Suprapubic skin (tissue), 4 donors: ENCODE data around the gene AGAP3. TPM values are rescaled to one million over a fixed set of nuclear protein-coding genes. Genes with fewer than 3 reads are reported as not detected.
A peak's percentile ranks its signal among the peaks of the same experiment; 100 is the strongest.

Experiments used
- DNase-seq, 2 donors: peaks; one replicate each; pipeline ENCODE4 v3.0.0-alpha.2; 2019; ENCODE audit warnings: low spot score in 2 of 2
- H3K27ac ChIP-seq: fragments of 200-600 bp; sonication (generic); one replicate; pipeline ENCODE4 v1.5.1; 2019
- H3K27me3 ChIP-seq: fragments of 200-600 bp; sonication (generic); one replicate; pipeline ENCODE4 v1.5.1; 2019
- H3K36me3 ChIP-seq: fragments of 200-600 bp; sonication (generic); one replicate; pipeline ENCODE4 v1.5.1; 2019
- H3K4me1 ChIP-seq: fragments of 200-600 bp; sonication (generic); one replicate; pipeline ENCODE4 v1.5.1; 2019
- H3K4me3 ChIP-seq: fragments of 200-600 bp; sonication (generic); one replicate; pipeline ENCODE4 v1.5.1; 2019; ENCODE audit warnings: mild to moderate bottlenecking
- H3K9me3 ChIP-seq: fragments of 200-600 bp; sonication (generic); one replicate; pipeline ENCODE4 v1.5.1; 2019
- CTCF ChIP-seq, 2 donors: fragments of 200-600 bp in 1 of 2; fragments of 450-650 bp in 1 of 2; sonication (generic) in 1 of 2; IDR thresholded peaks; one replicate each; pipeline ENCODE4 v1.5.1; 2016 to 2019; ENCODE audit warnings: antibody characterized with exemption in 2 of 2, mild to moderate bottlenecking in 1 of 2, moderate library complexity in 1 of 2
- EP300 ChIP-seq: sonication (generic); formaldehyde crosslinking; IDR thresholded peaks from one replicate; pipeline ENCODE4 v1.6.1; 2017; ENCODE audit warnings: antibody characterized with exemption
- POLR2A ChIP-seq, 2 donors: fragments of 450-650 bp; IDR thresholded peaks; one replicate each; pipeline ENCODE4 v1.6.1; 2017; ENCODE audit warnings: antibody characterized with exemption in 2 of 2, mild to moderate bottlenecking in 2 of 2, moderate library complexity in 2 of 2
- POLR2AphosphoS5 ChIP-seq, 3 donors: sonication (generic); formaldehyde crosslinking; IDR thresholded peaks; one replicate each; pipeline ENCODE4 v1.6.1; 2017; ENCODE audit warnings: antibody characterized with exemption in 3 of 3
- WGBS: methylation state at CpG from one replicate; pipeline ENCODE4 v1.1.5; 2018; 5-methylcytosine and 5-hydroxymethylcytosine counted together
- total RNA-seq, 4 donors: library from RNA; depleted of rRNA; stranded (reverse); fragments of >200 nt; gene quantifications; one replicate each; pipeline ENCODE4 v1.1.0, GENCODE V29; 2016

Gene AGAP3
- total RNA-seq, 4 donors from 2014 or later: 126 to 162 (median 134) TPM

GRCh38 chr7:151121380-151122170 is 35.3 kb downstream of the AGAP3 start:
- DNase-seq: no peak
- no peak overlapping the region for H3K4me3 ChIP-seq
- H3K9me3 ChIP-seq: no peaks in the 10 kb centered on the region
- 87% methylated on average over 30 of the region's 30 CpGs for WGBS
- H3K27ac ChIP-seq: no peak overlapping the region
- peaks cover 70% of the 10 kb centered on the region for H3K36me3 ChIP-seq
- H3K4me1 ChIP-seq: peaks cover 43% of the 10 kb centered on the region
- no peak for TF ChIP-seq POLR2AphosphoS5 (IDR thresholded peaks at IDR 0.05)
- TF ChIP-seq EP300: no peak
- no peak for TF ChIP-seq POLR2A (IDR thresholded peaks at IDR 0.05)
- no peak for TF ChIP-seq CTCF (IDR thresholded peaks at IDR 0.05)
- H3K27me3 ChIP-seq: no peaks in the 10 kb centered on the region

- TF ChIP-seq POLR2AphosphoS5 (IDR thresholded peaks at IDR 0.05) (no peak), CTCF (IDR thresholded peaks at IDR 0.05) (no peak), EP300 (no peak), POLR2A (IDR thresholded peaks at IDR 0.05) (no peak)
- WGBS: 88% methylated on average over 21 of the region's 24 CpGs
- Histone ChIP-seq H3K27me3 (no peaks in the 10 kb centered on the region), H3K27ac (no peak overlapping the region), H3K4me3 (no peak overlapping the region), H3K4me1 (peaks cover 42% of the 10 kb centered on the region), H3K36me3 (peaks cover 77% of the 10 kb centered on the region), H3K9me3 (no peaks in the 10 kb centered on the region)
- DNase-seq: no peak
These were observed 36.0 kb downstream of the AGAP3 start for GRCh38 chr7:151122276-151122675.

GRCh38 chr7:151122796-151123157 is 36.5 kb downstream of the AGAP3 start:
- Histone ChIP-seq H3K27me3 (no peaks in the 10 kb centered on the region), H3K36me3 (peaks cover 78% of the 10 kb centered on the region), H3K9me3 (no peaks in the 10 kb centered on the region), H3K4me1 (peaks cover 37% of the 10 kb centered on the region), H3K27ac (no peak overlapping the region), H3K4me3 (no peak overlapping the region)
- no peak for DNase-seq
- 94% methylated on average over 25 of the region's 29 CpGs for WGBS
- TF ChIP-seq CTCF (IDR thresholded peaks at IDR 0.05) (no peak), POLR2A (IDR thresholded peaks at IDR 0.05) (no peak), EP300 (no peak), POLR2AphosphoS5 (IDR thresholded peaks at IDR 0.05) (no peak)

GRCh38 chr7:151123158-151123821 is 37.0 kb downstream of the AGAP3 start:
- H3K27ac ChIP-seq: no peak overlapping the region
- WGBS: 89% methylated on average over 50 of the region's 50 CpGs
- TF ChIP-seq EP300 (no peak), POLR2A (IDR thresholded peaks at IDR 0.05) (no peak), CTCF (IDR thresholded peaks at IDR 0.05) (no peak), POLR2AphosphoS5 (IDR thresholded peaks at IDR 0.05) (no peak)

GRCh38 chr7:151123822-151124464 is 37.7 kb downstream of the AGAP3 start:
- Histone ChIP-seq H3K4me3 (no peak overlapping the region), H3K27ac (no peak overlapping the region), H3K36me3 (peaks cover 78% of the 10 kb centered on the region), H3K9me3 (no peaks in the 10 kb centered on the region), H3K4me1 (peaks cover 31% of the 10 kb centered on the region), H3K27me3 (no peaks in the 10 kb centered on the region)
- TF ChIP-seq POLR2A (IDR thresholded peaks at IDR 0.05): no peak
- no peak for TF ChIP-seq POLR2AphosphoS5 (IDR thresholded peaks at IDR 0.05)
- TF ChIP-seq CTCF (IDR thresholded peaks at IDR 0.05): peak; percentile 88 to 96
- TF ChIP-seq EP300: no peak
- 61% methylated on average over 17 of the region's 24 CpGs for WGBS
- DNase-seq: peak; percentile 87 to 90

More at GRCh38 chr7:151123158-151123821, 37.0 kb downstream of the AGAP3 start:
- Histone ChIP-seq H3K36me3 (peaks cover 78% of the 10 kb centered on the region), H3K4me1 (peaks cover 32% of the 10 kb centered on the region), H3K9me3 (no peaks in the 10 kb centered on the region), H3K4me3 (no peak overlapping the region), H3K27me3 (no peaks in the 10 kb centered on the region)
- no peak for DNase-seq
